Breast epithelium (tissue), 4 donors: ENCODE measurements around the gene NUTF2. TPM values are rescaled to one million over a fixed set of nuclear protein-coding genes. Genes with fewer than 3 reads are reported as not detected.
"Not testable (repeated sequence)": the region's sequence is repeated elsewhere in the genome, so short reads cannot be mapped to it uniquely, and the experiment has no call there.

Experiments used
- DNase-seq, 2 donors: peaks; one replicate each; pipeline ENCODE4 v3.0.0-alpha.2; 2019; ENCODE audit warnings: low spot score in 2 of 2
- H3K27ac ChIP-seq, 2 donors: fragments of 200-600 bp; sonication (generic) in 1 of 2; one replicate each; pipeline ENCODE4 v1.5.1; 2016 to 2019; ENCODE audit warnings: mild to moderate bottlenecking in 1 of 2
- H3K27me3 ChIP-seq, 2 donors: fragments of 200-600 bp; sonication (generic) in 1 of 2; one replicate each; pipeline versions ENCODE4 v1.5.1 to v1.6.0; 2017 to 2019; ENCODE audit warnings: control low read depth in 1 of 2, mild to moderate bottlenecking in 1 of 2
- H3K36me3 ChIP-seq: fragments of 200-600 bp; one replicate; pipeline ENCODE4 v1.5.1; 2019
- H3K4me1 ChIP-seq, 2 donors: fragments of 200-600 bp; sonication (generic); one replicate each; pipeline ENCODE4 v1.5.1; 2016 to 2019; ENCODE audit warnings: control low read depth in 1 of 2
- H3K4me3 ChIP-seq, 3 donors: fragments of 200-600 bp; sonication (generic); 1 replicate in 2 of 3; 2 replicates in 1 of 3; pipeline ENCODE4 v1.5.1; 2016 to 2019; ENCODE audit warnings: mild to moderate bottlenecking in 3 of 3, moderate library complexity in 2 of 3
- H3K9me3 ChIP-seq, 2 donors: fragments of 200-600 bp; sonication (generic) in 1 of 2; one replicate each; pipeline ENCODE4 v1.5.1; 2016 to 2019; ENCODE audit warnings: control low read depth in 1 of 2
- CTCF ChIP-seq, 3 donors: fragments of 450-650 bp; IDR thresholded peaks; one replicate each; pipeline ENCODE4 v1.5.1; 2016 to 2017; ENCODE audit warnings: antibody characterized with exemption in 3 of 3, mild to moderate bottlenecking in 3 of 3, moderate library complexity in 3 of 3
- POLR2A ChIP-seq: fragments of 450-650 bp; IDR thresholded peaks from one replicate; pipeline ENCODE4 v1.6.1; 2016; ENCODE audit warnings: antibody characterized with exemption, mild to moderate bottlenecking, moderate library complexity
- POLR2AphosphoS5 ChIP-seq, 3 donors: sonication (generic); formaldehyde crosslinking; IDR thresholded peaks; one replicate each; pipeline ENCODE4 v1.6.1; 2017; ENCODE audit warnings: antibody characterized with exemption in 3 of 3
- intact Hi-C: fragments of 100-400 bp; cut with DNase I; formaldehyde crosslinking; loops from one replicate; pipeline ENCODE4 v1.15.1; 2023; ENCODE audit warnings: low total_unique reads
- total RNA-seq, 3 donors: library from RNA; depleted of rRNA; stranded (reverse); fragments of >200 nt; gene quantifications; one replicate each; pipeline ENCODE4 v1.1.0, GENCODE V29; 2016

Gene NUTF2
- total RNA-seq, 3 donors from 2014 or later = 91.5 to 168 (median 94.8) TPM

GRCh38 chr16:67914758-67915495 is 68.2 kb downstream of the NUTF2 start:
- TF ChIP-seq POLR2A = no peak
- no peak for TF ChIP-seq POLR2AphosphoS5 (IDR thresholded peaks at IDR 0.05)
- TF ChIP-seq CTCF (IDR thresholded peaks at IDR 0.05) = no peak
- Histone ChIP-seq H3K4me3 (no peak overlapping the region), H3K27me3 (no peaks in the 10 kb centered on the region), H3K27ac (no peak overlapping the region), H3K4me1 (no peaks in the 10 kb centered on the region), H3K36me3 (no peaks in the 10 kb centered on the region), H3K9me3 (no peaks in the 10 kb centered on the region)
- intact Hi-C loops = no loop called here
- no peak for DNase-seq

GRCh38 chr16:67915496-67915769 is 68.7 kb downstream of the NUTF2 start:
- H3K27me3 ChIP-seq, H3K27ac ChIP-seq, H3K4me1 ChIP-seq, H3K9me3 ChIP-seq, H3K36me3 ChIP-seq, DNase-seq, intact Hi-C loops, H3K4me3 ChIP-seq: not testable (repeated sequence)

GRCh38 chr16:67915831-67916723 is 69.3 kb downstream of the NUTF2 start:
- H3K36me3 ChIP-seq = no peaks in the 10 kb centered on the region
- H3K4me1 ChIP-seq = no peaks in the 10 kb centered on the region
- no peak overlapping the region for H3K27ac ChIP-seq
- H3K27me3 ChIP-seq = no peaks in the 10 kb centered on the region
- no peak for DNase-seq
- H3K9me3 ChIP-seq = no peaks in the 10 kb centered on the region
- TF ChIP-seq POLR2A (no peak), CTCF (IDR thresholded peaks at IDR 0.05) (no peak)
- H3K4me3 ChIP-seq = no peak overlapping the region
- intact Hi-C loops = no loop called here

GRCh38 chr16:67917140-67917851 is 70.6 kb downstream of the NUTF2 start:
- Histone ChIP-seq H3K27ac (peak overlapping the region in 1 of 2 donors; percentile 4), H3K4me1 (no peaks in the 10 kb centered on the region), H3K9me3 (no peaks in the 10 kb centered on the region), H3K36me3 (no peaks in the 10 kb centered on the region), H3K4me3 (no peak overlapping the region), H3K27me3 (no peaks in the 10 kb centered on the region)
- intact Hi-C loops = no loop called here
- TF ChIP-seq POLR2A = no peak
- TF ChIP-seq POLR2AphosphoS5 (IDR thresholded peaks at IDR 0.05) = no peak
- no peak for TF ChIP-seq CTCF (IDR thresholded peaks at IDR 0.05)
- no peak for DNase-seq

GRCh38 chr16:67917852-67918236 is 71.1 kb downstream of the NUTF2 start:
- no peak for DNase-seq
- TF ChIP-seq POLR2AphosphoS5 (IDR thresholded peaks at IDR 0.05) = no peak
- TF ChIP-seq CTCF (IDR thresholded peaks at IDR 0.05) = no peak
- TF ChIP-seq POLR2A = no peak
- intact Hi-C loops = no loop called here
- H3K4me3 ChIP-seq = no peak overlapping the region
- H3K4me1 ChIP-seq = no peaks in the 10 kb centered on the region
- no peaks in the 10 kb centered on the region for H3K9me3 ChIP-seq
- H3K27ac ChIP-seq = peak overlapping the region in 1 of 2 donors; percentile 4
- H3K27me3 ChIP-seq = no peaks in the 10 kb centered on the region
- no peaks in the 10 kb centered on the region for H3K36me3 ChIP-seq
